HG03378 (cell line): ENCODE results near the gene GPR150.

Experiments
- ATAC-seq: cut with Tn5 transposase; IDR thresholded peaks from one replicate; pipeline ENCODE4 v1.9.1; 2021; ENCODE audit warnings: mild to moderate bottlenecking, moderate library complexity; ENCODE audit not compliant: unreplicated experiment

Gene GPR150

GRCh38 chr5:95620030-95620869, at the start of gene GPR150:
Gene GPR150, plus strand, starts transcription at chr5:95620087. Its CDS starts 189 bp downstream, at chr5:95620276.
- peak; percentile 42 for ATAC-seq

GRCh38 chr5:95572016-95572415, 47.9 kb upstream of the GPR150 start:
- no peak for ATAC-seq

- ATAC-seq: no peak
Measured at GRCh38 chr5:95581576-95581975, 38.3 kb upstream of the GPR150 start.

- no peak for ATAC-seq
Measured at GRCh38 chr5:95583992-95584391, 35.9 kb upstream of the GPR150 start.

- ATAC-seq: no peak
Measured at GRCh38 chr5:95590880-95591279, 29.0 kb upstream of the GPR150 start.

GRCh38 chr5:95591490-95591901, 28.4 kb upstream of the GPR150 start:
- peak; percentile 92 for ATAC-seq

GRCh38 chr5:95595289-95595931, 24.5 kb upstream of the GPR150 start:
- no peak for ATAC-seq

GRCh38 chr5:95599252-95599651, 20.6 kb upstream of the GPR150 start:
- no peak for ATAC-seq

- ATAC-seq: no peak
Measured at GRCh38 chr5:95600557-95600956, 19.3 kb upstream of the GPR150 start.

GRCh38 chr5:95605786-95606185, 14.1 kb upstream of the GPR150 start:
- no peak for ATAC-seq

GRCh38 chr5:95606419-95606818, 13.5 kb upstream of the GPR150 start:
- ATAC-seq: no peak

- no peak for ATAC-seq
Measured at GRCh38 chr5:95609711-95610110, 10.2 kb upstream of the GPR150 start.

GRCh38 chr5:95610546-95610945, 9.3 kb upstream of the GPR150 start:
- ATAC-seq: no peak

- no peak for ATAC-seq
Measured at GRCh38 chr5:95611396-95611795, 8.5 kb upstream of the GPR150 start.

- ATAC-seq: no peak
Measured at GRCh38 chr5:95613514-95613913, 6.4 kb upstream of the GPR150 start.

- ATAC-seq: peak; percentile 71
Measured at GRCh38 chr5:95615164-95615467, 4.8 kb upstream of the GPR150 start.

- ATAC-seq: no peak
Measured at GRCh38 chr5:95617057-95617456, 2.8 kb upstream of the GPR150 start.

GRCh38 chr5:95619096-95619495, 791 bp upstream of the GPR150 start:
- ATAC-seq: no peak

GRCh38 chr5:95619514-95620029, 315 bp upstream of the GPR150 start:
- no peak for ATAC-seq

GRCh38 chr5:95620870-95621838, 1.3 kb downstream of the GPR150 start:
- peak; percentile 37 for ATAC-seq
